ENCODE results near the gene UGT2B17. TPM values are rescaled to one million over a fixed set of nuclear protein-coding genes. Genes with fewer than 3 reads are reported as not detected.

The UGT2B17 gene
- total and polyA plus RNA-seq, 2 of the 4 experiments (the other 2 are of a cell fraction): not detected

DNA sequence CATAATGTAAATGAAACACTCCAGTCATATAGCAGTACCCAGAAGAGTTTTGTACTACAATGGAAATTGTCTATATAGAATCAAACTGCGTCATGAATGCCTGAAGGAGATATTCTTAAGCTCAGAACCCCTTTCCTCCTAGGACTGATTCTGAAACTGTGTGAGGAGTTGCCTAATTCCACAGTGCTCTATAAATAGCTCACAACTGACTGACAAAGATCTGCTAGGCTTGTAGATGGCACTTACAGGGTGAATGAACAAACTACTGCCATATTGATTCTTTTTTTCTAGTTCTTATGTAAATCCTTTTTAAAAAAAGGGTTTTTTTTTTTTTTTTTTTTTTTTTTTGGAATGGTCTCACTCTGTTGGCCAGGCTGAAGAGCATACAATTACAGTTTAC lies 30.1 kb upstream of the UGT2B17 start:
- Histone ChIP-seq H2AFZ (replicated peaks; ENCODE audit: low read length, poor library complexity) (no peak overlapping the region), H2AK9ac (replicated peaks; ENCODE audit: low read depth, low read length, poor library complexity) (no peak overlapping the region), H3K14ac (replicated peaks; ENCODE audit: low read depth, low read length) (no peak overlapping the region), H3K27me3 (ENCODE audit: control insufficient read depth, insufficient read depth, low read length) (no peaks in the 10 kb centered on the region), H3K4ac (ENCODE audit: low read depth, low read length) (no peak overlapping the region), H3K4me2 (ENCODE audit: low read depth, low read length) (no peak overlapping the region), H2BK15ac (ENCODE audit: low read depth, low read length) (no peak overlapping the region), H3K36me3 (ENCODE audit: control insufficient read depth, insufficient read depth, low read length) (no peaks in the 10 kb centered on the region), H3K27ac (ENCODE audit: insufficient read depth, low read length) (no peak overlapping the region), H4K20me1 (ENCODE audit: insufficient read depth, low read length) (no peaks in the 10 kb centered on the region), H3K4me1 (ENCODE audit: control insufficient read depth, insufficient read depth, low read length) (no peaks in the 10 kb centered on the region), H3K9me3 (ENCODE audit: control insufficient read depth, insufficient read depth, low read length) (no peaks in the 10 kb centered on the region), H2BK20ac (ENCODE audit: low read depth, low read length) (no peak overlapping the region), H4K91ac (ENCODE audit: insufficient read depth, low read depth, low read length) (no peak overlapping the region), H3K56ac (ENCODE audit: extremely low read depth, insufficient read depth, low read length) (no peak overlapping the region), H2BK120ac (ENCODE audit: low read depth, low read length) (no peak overlapping the region), H3K4me3 (ENCODE audit: insufficient read depth, low read depth, low read length) (no peak overlapping the region), H3K79me1 (ENCODE audit: low read depth in 1 of 2, low read length in 2 of 2) (no peaks in the 10 kb centered on the region), H3K9me1 (ENCODE audit: insufficient read depth, low read length) (no peaks in the 10 kb centered on the region), H3K9ac (ENCODE audit: low read depth, low read length) (no peak overlapping the region), H3K18ac (ENCODE audit: low read depth, low read length) (no peak overlapping the region), H4K5ac (ENCODE audit: low read depth, low read length) (no peak overlapping the region), H3K23ac (ENCODE audit: low read depth, low read length) (no peak overlapping the region), H2AK5ac (ENCODE audit: low read depth, low read length) (no peak overlapping the region), H2BK5ac (ENCODE audit: low read depth, low read length, poor library complexity, severe bottlenecking) (no peak overlapping the region), H4K8ac (ENCODE audit: low read depth in 2 of 2, low read length in 2 of 2) (no peak overlapping the region)
- DNase-seq (no peak), ATAC-seq (ENCODE audit: low read depth) (no peak)
- in situ Hi-C loops (cut with MboI; ENCODE audit: low sequenced_read_pairs): no loop called here
- dilution Hi-C loops (cut with HindIII; ENCODE audit: low sequenced_read_pairs, unreplicated experiment): no loop called here
- WGBS, 2 experiments (ENCODE audit: extremely low coverage in 2 of 2, insufficient read length in 1 of 2): no CpG with 5 or more reads among the region's 1 CpG
- POLR2A ChIA-PET (ENCODE audit: unreplicated experiment): no interaction called here
- TF ChIP-seq POLR2A (IDR thresholded peaks at IDR 0.05; ENCODE audit: low read depth, low read length): no peak
- CTCF ChIA-PET: no interaction called here
- intact Hi-C loops (cut with micrococcal nuclease): no loop called here
- BruUV-seq (replicated peaks): no TSS peak
